Measurements from ENCODE around the gene FGF12.

Gene FGF12

DNA sequence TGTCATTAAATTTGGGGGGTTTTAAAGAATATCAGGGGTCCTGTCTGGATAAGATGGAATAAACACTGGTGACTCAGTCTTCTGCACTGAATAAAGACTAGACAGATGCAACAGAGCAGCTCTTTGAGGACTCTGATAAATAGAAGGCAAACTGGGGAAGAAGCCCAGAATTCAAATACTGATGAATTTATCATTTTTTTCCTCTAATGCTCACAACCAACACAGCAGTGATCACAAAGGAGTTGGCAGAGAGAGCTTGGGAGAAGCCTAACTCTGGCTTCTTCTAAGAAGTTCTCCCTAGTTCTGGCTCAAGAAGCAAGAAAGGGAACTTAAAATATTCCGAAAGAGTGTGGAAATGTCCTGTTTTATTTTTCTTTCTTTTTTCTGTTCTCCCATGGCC lies 597.8 kb downstream of the FGF12 start:
- in situ Hi-C loops (cut with MboI; ENCODE audit: low pct_unique_long_range_greater_than_20kb, low sequenced_read_pairs, unreplicated experiment) = no loop called here
- TF ChIP-seq, protein P1, sequence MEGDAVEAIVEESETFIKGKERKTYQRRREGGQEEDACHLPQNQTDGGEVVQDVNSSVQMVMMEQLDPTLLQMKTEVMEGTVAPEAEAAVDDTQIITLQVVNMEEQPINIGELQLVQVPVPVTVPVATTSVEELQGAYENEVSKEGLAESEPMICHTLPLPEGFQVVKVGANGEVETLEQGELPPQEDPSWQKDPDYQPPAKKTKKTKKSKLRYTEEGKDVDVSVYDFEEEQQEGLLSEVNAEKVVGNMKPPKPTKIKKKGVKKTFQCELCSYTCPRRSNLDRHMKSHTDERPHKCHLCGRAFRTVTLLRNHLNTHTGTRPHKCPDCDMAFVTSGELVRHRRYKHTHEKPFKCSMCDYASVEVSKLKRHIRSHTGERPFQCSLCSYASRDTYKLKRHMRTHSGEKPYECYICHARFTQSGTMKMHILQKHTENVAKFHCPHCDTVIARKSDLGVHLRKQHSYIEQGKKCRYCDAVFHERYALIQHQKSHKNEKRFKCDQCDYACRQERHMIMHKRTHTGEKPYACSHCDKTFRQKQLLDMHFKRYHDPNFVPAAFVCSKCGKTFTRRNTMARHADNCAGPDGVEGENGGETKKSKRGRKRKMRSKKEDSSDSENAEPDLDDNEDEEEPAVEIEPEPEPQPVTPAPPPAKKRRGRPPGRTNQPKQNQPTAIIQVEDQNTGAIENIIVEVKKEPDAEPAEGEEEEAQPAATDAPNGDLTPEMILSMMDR (IDR thresholded peaks at IDR 0.05; ENCODE audit: extremely low read depth, insufficient read depth, missing control alignments) = no peak
- DNase-seq (ENCODE audit: low spot score) = no peak

- in situ Hi-C loops (cut with MboI; ENCODE audit: low pct_unique_long_range_greater_than_20kb, low sequenced_read_pairs, unreplicated experiment) = no loop called here
- peak; percentile 37 for DNase-seq (ENCODE audit: low spot score)
- TF ChIP-seq, protein P1 (IDR thresholded peaks at IDR 0.05; ENCODE audit: extremely low read depth, insufficient read depth, missing control alignments) = no peak
Measured at GRCh38 chr3:192128922-192129321, 598.4 kb downstream of the FGF12 start.

- no peak for DNase-seq (ENCODE audit: low spot score)
- TF ChIP-seq, protein P1 (IDR thresholded peaks at IDR 0.05; ENCODE audit: extremely low read depth, insufficient read depth, missing control alignments) = no peak
- in situ Hi-C loops (cut with MboI; ENCODE audit: low pct_unique_long_range_greater_than_20kb, low sequenced_read_pairs, unreplicated experiment) = no loop called here
Measured at GRCh38 chr3:192128060-192128459, 599.3 kb downstream of the FGF12 start.

- DNase-seq (ENCODE audit: low spot score) = no peak
- in situ Hi-C loops (cut with MboI; ENCODE audit: low pct_unique_long_range_greater_than_20kb, low sequenced_read_pairs, unreplicated experiment) = no loop called here
Measured at GRCh38 chr3:192122832-192123594, 604.3 kb downstream of the FGF12 start.

GRCh38 chr3:192121923-192122322 lies 605.4 kb downstream of the FGF12 start:
- TF ChIP-seq, protein P1 (IDR thresholded peaks at IDR 0.05; ENCODE audit: extremely low read depth, insufficient read depth, missing control alignments) = no peak
- DNase-seq (ENCODE audit: low spot score) = no peak
- in situ Hi-C loops (cut with MboI; ENCODE audit: low pct_unique_long_range_greater_than_20kb, low sequenced_read_pairs, unreplicated experiment) = no loop called here

More at GRCh38 chr3:192122832-192123594, 604.3 kb downstream of the FGF12 start:
- TF ChIP-seq, protein P1 (IDR thresholded peaks at IDR 0.05; ENCODE audit: extremely low read depth, insufficient read depth, missing control alignments) = no peak

DNA sequence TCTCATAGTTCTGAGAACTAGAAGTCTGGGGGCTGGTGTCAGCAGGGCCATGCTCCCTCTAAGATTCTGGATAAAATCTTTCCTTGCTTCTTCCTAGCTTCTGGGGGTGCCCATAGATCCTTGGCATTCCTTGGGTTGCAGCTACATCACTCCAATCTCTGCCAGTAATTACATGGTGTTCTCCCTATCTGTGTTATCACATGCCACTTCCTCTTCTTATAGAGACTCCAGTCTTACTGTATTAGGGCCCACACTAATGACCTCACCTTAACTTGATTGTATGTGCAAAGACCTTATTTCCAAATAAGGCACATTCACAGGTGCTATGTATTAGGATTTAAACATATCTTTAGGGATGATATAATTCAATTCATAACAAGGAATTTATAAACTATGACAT lies 618.5 kb downstream of the FGF12 start:
- TF ChIP-seq, protein P1 (IDR thresholded peaks at IDR 0.05; ENCODE audit: extremely low read depth, insufficient read depth, missing control alignments) = no peak
- no peak for DNase-seq (ENCODE audit: low spot score)
- in situ Hi-C loops (cut with MboI; ENCODE audit: low pct_unique_long_range_greater_than_20kb, low sequenced_read_pairs, unreplicated experiment) = no loop called here

Measured in GM13977 (cell line).